ENCODE data around the gene NUBP2.
"Not testable (repeated sequence)": the region's sequence is repeated elsewhere in the genome, so short reads cannot be mapped to it uniquely, and the experiment has no call there.

The NUBP2 gene

GRCh38 chr16:1794908-1795666 is 12.3 kb downstream of the NUBP2 start:
- H2AK5ac ChIP-seq (ENCODE audit: low read depth, low read length), result no peak overlapping the region
- no peak overlapping the region for H2BK120ac ChIP-seq (ENCODE audit: low read depth, low read length)
- peak overlapping the region in 1 of 2 donors; percentile 16 for H3K4me3 ChIP-seq (ENCODE audit: low read length in 2 of 2)
- H3K36me3 ChIP-seq (replicated peaks in 1 of 2; ENCODE audit: control insufficient read depth in 2 of 2, insufficient read depth in 2 of 2, low read length in 2 of 2), result peaks cover 3 to 13% of the 10 kb centered on the region in 2 donors
- no CpG with 5 or more reads among the region's 32 CpGs for WGBS, 2 donors (ENCODE audit: extremely low coverage in 2 of 2, insufficient read length in 2 of 2, insufficient replicate concordance in 1 of 2)
- no peak overlapping the region for H2BK5ac ChIP-seq (ENCODE audit: low read length)
- no peak overlapping the region for H3K14ac ChIP-seq (ENCODE audit: low read length)
- no peak overlapping the region for H4K91ac ChIP-seq (ENCODE audit: low read depth, low read length, poor library complexity)
- H3K4me1 ChIP-seq (ENCODE audit: control insufficient read depth in 2 of 2, insufficient read depth in 1 of 2, low read depth in 1 of 2, low read length in 2 of 2), result no peaks in the 10 kb centered on the region
- no peak overlapping the region for H4K8ac ChIP-seq (ENCODE audit: low read depth, low read length)
- no peak overlapping the region for H3K9ac ChIP-seq (ENCODE audit: low read depth, low read length, poor library complexity)
- no peaks in the 10 kb centered on the region for H3K27me3 ChIP-seq (ENCODE audit: control insufficient read depth in 3 of 3, insufficient read depth in 3 of 3, low read depth in 1 of 3, low read length in 3 of 3)
- H2AFZ ChIP-seq (ENCODE audit: low read length), result no peak overlapping the region
- peaks cover 5 to 6% of the 10 kb centered on the region in 2 donors for H3K9me3 ChIP-seq (replicated peaks in 1 of 2; ENCODE audit: control insufficient read depth in 2 of 2, insufficient read depth in 1 of 2, low read depth in 1 of 2, low read length in 2 of 2)
- no peak overlapping the region for H3K18ac ChIP-seq (ENCODE audit: low read length)
- H2BK12ac ChIP-seq (ENCODE audit: low read length), result no peak overlapping the region
- H2BK15ac ChIP-seq (ENCODE audit: low read length), result no peak overlapping the region
- H3K79me1 ChIP-seq (ENCODE audit: low read depth, low read length), result peaks cover 5% of the 10 kb centered on the region
- no peak overlapping the region for H3K27ac ChIP-seq (replicated peaks; ENCODE audit: low read length)
- no peak for DNase-seq (ENCODE audit: low spot score)
- H3K23ac ChIP-seq (ENCODE audit: low read depth, low read length, poor library complexity), result peak overlapping the region; percentile 73
- no peak overlapping the region for H3K4ac ChIP-seq (ENCODE audit: low read length)
- no peak overlapping the region for H3K4me2 ChIP-seq (ENCODE audit: insufficient read depth, low read length, poor library complexity, severe bottlenecking)

GRCh38 chr16:1799263-1799662 is 16.5 kb downstream of the NUBP2 start:
- not testable (repeated sequence) for H3K9ac ChIP-seq (ENCODE audit: low read depth, low read length, poor library complexity); H3K14ac ChIP-seq (ENCODE audit: low read length); H2BK15ac ChIP-seq (ENCODE audit: low read length); H3K4me3 ChIP-seq (ENCODE audit: low read length in 2 of 2); H3K27ac ChIP-seq (replicated peaks; ENCODE audit: low read length); H2BK5ac ChIP-seq (ENCODE audit: low read length); H4K91ac ChIP-seq (ENCODE audit: low read depth, low read length, poor library complexity); H2AFZ ChIP-seq (ENCODE audit: low read length); H2AK5ac ChIP-seq (ENCODE audit: low read depth, low read length); H3K4me1 ChIP-seq (ENCODE audit: control insufficient read depth in 2 of 2, insufficient read depth in 1 of 2, low read depth in 1 of 2, low read length in 2 of 2); H3K18ac ChIP-seq (ENCODE audit: low read length); DNase-seq (ENCODE audit: low spot score); H3K36me3 ChIP-seq (replicated peaks in 1 of 2; ENCODE audit: control insufficient read depth in 2 of 2, insufficient read depth in 2 of 2, low read length in 2 of 2); H3K23ac ChIP-seq (ENCODE audit: low read depth, low read length, poor library complexity); H3K27me3 ChIP-seq (ENCODE audit: control insufficient read depth in 3 of 3, insufficient read depth in 3 of 3, low read depth in 1 of 3, low read length in 3 of 3); H2BK12ac ChIP-seq (ENCODE audit: low read length); H3K4ac ChIP-seq (ENCODE audit: low read length); H3K4me2 ChIP-seq (ENCODE audit: insufficient read depth, low read length, poor library complexity, severe bottlenecking); H3K79me1 ChIP-seq (ENCODE audit: low read depth, low read length); H2BK120ac ChIP-seq (ENCODE audit: low read depth, low read length); H4K8ac ChIP-seq (ENCODE audit: low read depth, low read length)
- WGBS, 2 donors (ENCODE audit: extremely low coverage in 2 of 2, insufficient read length in 2 of 2, insufficient replicate concordance in 1 of 2), result no CpG with 5 or more reads among the region's 5 CpGs
- H3K9me3 ChIP-seq (replicated peaks in 1 of 2; ENCODE audit: control insufficient read depth in 2 of 2, insufficient read depth in 1 of 2, low read depth in 1 of 2, low read length in 2 of 2), result peaks cover 5 to 14% of the 10 kb centered on the region in 2 donors

DNA sequence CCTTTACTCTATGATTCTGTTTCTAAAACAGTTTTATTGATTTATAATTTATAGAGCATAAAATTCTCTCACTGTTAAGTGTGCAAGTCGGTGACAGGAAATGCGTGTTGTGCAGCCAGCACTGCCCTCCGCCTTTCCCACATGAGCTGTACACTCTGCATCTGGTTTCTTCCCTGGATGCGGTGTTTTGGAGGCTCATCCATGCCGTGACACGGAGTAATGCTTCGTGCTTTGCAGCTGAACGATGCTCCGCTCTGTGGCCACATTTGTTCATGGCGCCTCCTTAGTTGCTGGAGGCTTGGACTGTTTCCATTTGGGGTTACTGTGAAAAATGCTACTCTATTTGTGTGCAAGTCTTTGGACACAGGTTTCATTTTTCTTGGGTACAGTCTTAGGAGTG is 17.9 kb downstream of the NUBP2 start:
- no CpG with 5 or more reads among the region's 10 CpGs for WGBS, 2 donors (ENCODE audit: extremely low coverage in 2 of 2, insufficient read length in 2 of 2, insufficient replicate concordance in 1 of 2)
- DNase-seq (ENCODE audit: low spot score), result no peak

GRCh38 chr16:1807626-1808025 is 24.9 kb downstream of the NUBP2 start:
- H3K14ac ChIP-seq (ENCODE audit: low read length), result no peak overlapping the region
- no peaks in the 10 kb centered on the region for H3K9me3 ChIP-seq (replicated peaks in 1 of 2; ENCODE audit: control insufficient read depth in 2 of 2, insufficient read depth in 1 of 2, low read depth in 1 of 2, low read length in 2 of 2)
- H3K27me3 ChIP-seq (ENCODE audit: control insufficient read depth in 3 of 3, insufficient read depth in 3 of 3, low read depth in 1 of 3, low read length in 3 of 3), result no peaks in the 10 kb centered on the region
- H3K4me2 ChIP-seq (ENCODE audit: insufficient read depth, low read length, poor library complexity, severe bottlenecking), result no peak overlapping the region
- WGBS, 2 donors (ENCODE audit: extremely low coverage in 2 of 2, insufficient read length in 2 of 2, insufficient replicate concordance in 1 of 2), result no CpG with 5 or more reads among the region's 10 CpGs
- no peaks in the 10 kb centered on the region for H3K4me1 ChIP-seq (ENCODE audit: control insufficient read depth in 2 of 2, insufficient read depth in 1 of 2, low read depth in 1 of 2, low read length in 2 of 2)
- peaks cover 21 to 42% of the 10 kb centered on the region in 2 donors for H3K36me3 ChIP-seq (replicated peaks in 1 of 2; ENCODE audit: control insufficient read depth in 2 of 2, insufficient read depth in 2 of 2, low read length in 2 of 2)
- no peak overlapping the region for H2BK120ac ChIP-seq (ENCODE audit: low read depth, low read length)
- no peak overlapping the region for H3K27ac ChIP-seq (replicated peaks; ENCODE audit: low read length)
- H2BK12ac ChIP-seq (ENCODE audit: low read length), result no peak overlapping the region
- peak overlapping the region; percentile 65 for H4K8ac ChIP-seq (ENCODE audit: low read depth, low read length)
- H3K4me3 ChIP-seq (ENCODE audit: low read length in 2 of 2), result no peak overlapping the region
- no peak overlapping the region for H3K4ac ChIP-seq (ENCODE audit: low read length)
- no peak overlapping the region for H2AFZ ChIP-seq (ENCODE audit: low read length)
- H3K18ac ChIP-seq (ENCODE audit: low read length), result no peak overlapping the region
- H3K9ac ChIP-seq (ENCODE audit: low read depth, low read length, poor library complexity), result no peak overlapping the region
- no peak overlapping the region for H4K91ac ChIP-seq (ENCODE audit: low read depth, low read length, poor library complexity)
- peaks cover 4% of the 10 kb centered on the region for H3K79me1 ChIP-seq (ENCODE audit: low read depth, low read length)
- no peak for DNase-seq (ENCODE audit: low spot score)
- H3K23ac ChIP-seq (ENCODE audit: low read depth, low read length, poor library complexity), result no peak overlapping the region
- no peak overlapping the region for H2AK5ac ChIP-seq (ENCODE audit: low read depth, low read length)
- H2BK5ac ChIP-seq (ENCODE audit: low read length), result no peak overlapping the region
- H2BK15ac ChIP-seq (ENCODE audit: low read length), result no peak overlapping the region

More for the DNA sequence above, 17.9 kb downstream of the NUBP2 start:
- H3K4me3 ChIP-seq (ENCODE audit: low read length in 2 of 2), result peak overlapping the region in 1 of 2 donors; percentile 3
- no peak overlapping the region for H4K8ac ChIP-seq (ENCODE audit: low read depth, low read length)
- no peak overlapping the region for H3K18ac ChIP-seq (ENCODE audit: low read length)
- H2AFZ ChIP-seq (ENCODE audit: low read length), result no peak overlapping the region
- no peak overlapping the region for H3K9ac ChIP-seq (ENCODE audit: low read depth, low read length, poor library complexity)
- H2BK120ac ChIP-seq (ENCODE audit: low read depth, low read length), result no peak overlapping the region
- H3K9me3 ChIP-seq (replicated peaks in 1 of 2; ENCODE audit: control insufficient read depth in 2 of 2, insufficient read depth in 1 of 2, low read depth in 1 of 2, low read length in 2 of 2), result peaks cover 5 to 14% of the 10 kb centered on the region in 2 donors
- H2BK12ac ChIP-seq (ENCODE audit: low read length), result no peak overlapping the region
- H2AK5ac ChIP-seq (ENCODE audit: low read depth, low read length), result no peak overlapping the region
- H3K27me3 ChIP-seq (ENCODE audit: control insufficient read depth in 3 of 3, insufficient read depth in 3 of 3, low read depth in 1 of 3, low read length in 3 of 3), result no peaks in the 10 kb centered on the region
- H3K4me1 ChIP-seq (ENCODE audit: control insufficient read depth in 2 of 2, insufficient read depth in 1 of 2, low read depth in 1 of 2, low read length in 2 of 2), result no peaks in the 10 kb centered on the region
- no peak overlapping the region for H3K4ac ChIP-seq (ENCODE audit: low read length)
- no peak overlapping the region for H3K27ac ChIP-seq (replicated peaks; ENCODE audit: low read length)
- no peak overlapping the region for H2BK5ac ChIP-seq (ENCODE audit: low read length)
- H4K91ac ChIP-seq (ENCODE audit: low read depth, low read length, poor library complexity), result no peak overlapping the region
- no peak overlapping the region for H3K23ac ChIP-seq (ENCODE audit: low read depth, low read length, poor library complexity)
- no peak overlapping the region for H3K14ac ChIP-seq (ENCODE audit: low read length)
- H3K4me2 ChIP-seq (ENCODE audit: insufficient read depth, low read length, poor library complexity, severe bottlenecking), result no peak overlapping the region
- no peak overlapping the region for H2BK15ac ChIP-seq (ENCODE audit: low read length)
- peaks cover 2 to 7% of the 10 kb centered on the region in 2 donors for H3K36me3 ChIP-seq (replicated peaks in 1 of 2; ENCODE audit: control insufficient read depth in 2 of 2, insufficient read depth in 2 of 2, low read length in 2 of 2)
- H3K79me1 ChIP-seq (ENCODE audit: low read depth, low read length), result no peaks in the 10 kb centered on the region
